ENCODE measurements around the gene PRR29.

DNA sequence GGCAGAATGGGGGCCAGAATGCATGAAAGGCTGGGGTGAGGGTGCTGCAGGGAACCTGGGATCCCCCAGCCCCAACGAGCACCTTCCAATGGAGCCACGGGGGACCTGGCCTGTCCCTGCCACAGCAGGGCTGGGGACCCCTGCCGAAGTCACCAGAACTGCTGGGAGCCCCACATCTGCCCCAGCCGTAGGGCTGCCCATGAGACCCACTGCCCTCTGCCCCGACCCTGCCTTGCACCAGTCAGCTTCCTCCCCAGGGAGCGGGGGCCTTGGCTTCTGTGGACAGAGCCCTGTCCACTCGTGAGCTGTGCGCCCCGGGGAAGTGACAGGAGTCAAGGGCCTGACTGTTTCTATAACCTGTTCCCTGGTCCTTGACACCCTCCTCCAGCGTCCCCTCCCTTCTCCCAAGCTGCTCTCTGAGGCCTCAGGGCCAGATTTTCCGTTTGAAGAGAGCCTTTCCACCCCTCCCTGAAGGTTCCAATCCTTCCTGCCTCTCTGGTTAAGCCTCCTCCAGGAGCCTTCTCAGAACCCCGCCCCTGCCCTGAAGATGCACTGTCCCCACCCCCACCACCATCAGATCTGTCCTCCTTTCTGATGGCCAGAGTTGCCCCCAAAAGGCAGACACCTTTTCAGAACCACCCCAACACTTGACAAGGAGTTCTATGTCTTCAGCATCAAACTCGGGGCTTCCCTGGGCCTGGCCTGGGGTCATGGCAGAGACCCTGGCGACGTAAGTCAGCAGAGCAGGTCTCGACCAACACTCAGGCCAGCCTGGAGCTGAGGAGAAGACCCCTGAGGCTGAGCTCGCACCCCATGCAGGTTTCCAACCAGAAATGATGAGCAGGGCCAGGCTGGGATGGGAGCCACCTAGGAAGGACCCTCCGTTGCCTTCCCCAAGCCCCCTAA is 10.7 kb upstream of the PRR29 start:
- TF ChIP-seq, protein P1, sequence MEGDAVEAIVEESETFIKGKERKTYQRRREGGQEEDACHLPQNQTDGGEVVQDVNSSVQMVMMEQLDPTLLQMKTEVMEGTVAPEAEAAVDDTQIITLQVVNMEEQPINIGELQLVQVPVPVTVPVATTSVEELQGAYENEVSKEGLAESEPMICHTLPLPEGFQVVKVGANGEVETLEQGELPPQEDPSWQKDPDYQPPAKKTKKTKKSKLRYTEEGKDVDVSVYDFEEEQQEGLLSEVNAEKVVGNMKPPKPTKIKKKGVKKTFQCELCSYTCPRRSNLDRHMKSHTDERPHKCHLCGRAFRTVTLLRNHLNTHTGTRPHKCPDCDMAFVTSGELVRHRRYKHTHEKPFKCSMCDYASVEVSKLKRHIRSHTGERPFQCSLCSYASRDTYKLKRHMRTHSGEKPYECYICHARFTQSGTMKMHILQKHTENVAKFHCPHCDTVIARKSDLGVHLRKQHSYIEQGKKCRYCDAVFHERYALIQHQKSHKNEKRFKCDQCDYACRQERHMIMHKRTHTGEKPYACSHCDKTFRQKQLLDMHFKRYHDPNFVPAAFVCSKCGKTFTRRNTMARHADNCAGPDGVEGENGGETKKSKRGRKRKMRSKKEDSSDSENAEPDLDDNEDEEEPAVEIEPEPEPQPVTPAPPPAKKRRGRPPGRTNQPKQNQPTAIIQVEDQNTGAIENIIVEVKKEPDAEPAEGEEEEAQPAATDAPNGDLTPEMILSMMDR (IDR thresholded peaks at IDR 0.05): no peak
- TF ChIP-seq POLR2A (IDR thresholded peaks at IDR 0.05) (no peak), POLR2AphosphoS5 (IDR thresholded peaks at IDR 0.05) (no peak)

Data from prostate gland (tissue), 2 donors.